Urothelium cell line (cell line): ENCODE results near the gene SF3A2.

Experiments
- DNase-seq: peaks from one replicate; pipeline ENCODE4 v3.0.0; 2011; ENCODE audit warnings: low spot score, mixed read lengths
- FAIRE-seq: peaks from 2 replicates; lab custom pipeline; 2011; peaks lifted over from hg19 to GRCh38; lab: Jason Lieb, UNC

Gene SF3A2

GRCh38 chr19:2251106-2252054 is 14.8 kb downstream of the SF3A2 start:
- FAIRE-seq (no peak), DNase-seq (no peak)

DNA sequence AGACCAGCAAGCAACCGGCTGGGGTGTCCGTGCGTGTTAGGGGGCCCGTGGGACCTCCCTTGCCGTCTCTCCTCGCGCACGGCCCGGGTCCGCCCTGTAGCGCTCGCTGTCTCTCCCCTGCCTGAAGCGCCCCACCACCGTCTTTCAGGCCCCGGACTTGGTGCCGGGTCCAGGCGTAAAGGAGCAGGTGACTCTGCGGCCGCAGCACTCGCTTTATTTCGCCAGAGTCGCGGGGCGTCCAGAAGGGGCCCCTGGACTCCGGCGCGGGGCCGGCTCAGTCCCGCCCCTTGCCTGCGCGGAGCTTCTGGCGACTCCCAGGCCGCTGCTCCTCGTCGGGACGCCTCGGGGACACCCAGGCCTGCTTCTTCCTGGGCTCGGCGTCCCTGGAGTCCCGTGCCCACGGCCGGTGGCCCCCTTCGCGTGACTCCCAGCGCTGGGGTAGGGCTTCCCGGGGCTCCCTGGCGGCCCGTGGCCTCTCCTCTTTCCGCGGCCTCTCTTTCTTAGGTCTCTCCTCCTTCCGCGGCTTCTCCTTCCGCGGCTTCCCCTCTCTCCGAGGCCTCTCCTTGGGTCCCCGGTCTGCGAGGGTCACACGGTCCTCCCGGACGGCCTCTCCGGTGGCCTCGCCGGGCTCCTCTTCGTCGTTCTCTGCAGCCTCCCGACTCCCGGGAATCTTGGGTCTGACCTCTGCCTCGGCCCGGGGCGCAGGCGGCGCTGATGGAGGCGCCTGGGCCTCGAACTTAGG is 15.6 kb downstream of the SF3A2 start:
- no peak for DNase-seq
- no peak for FAIRE-seq

DNA sequence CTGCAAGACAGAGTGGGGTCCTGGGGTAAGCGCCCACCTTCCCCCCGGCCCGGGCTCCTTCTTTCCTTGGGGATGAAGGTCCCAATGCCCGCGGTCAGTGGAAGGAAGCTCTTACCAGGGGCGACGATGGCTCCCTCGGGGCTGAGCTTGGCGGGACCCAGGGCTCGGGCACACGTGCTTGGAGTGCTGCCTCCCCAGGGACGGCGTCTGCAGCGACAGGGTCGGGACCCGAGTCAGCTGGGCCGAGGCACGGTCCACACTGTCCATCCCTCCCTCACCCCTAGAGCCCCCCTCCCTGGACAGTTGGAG is 16.1 kb downstream of the SF3A2 start:
- FAIRE-seq: no peak
- DNase-seq: no peak

DNA sequence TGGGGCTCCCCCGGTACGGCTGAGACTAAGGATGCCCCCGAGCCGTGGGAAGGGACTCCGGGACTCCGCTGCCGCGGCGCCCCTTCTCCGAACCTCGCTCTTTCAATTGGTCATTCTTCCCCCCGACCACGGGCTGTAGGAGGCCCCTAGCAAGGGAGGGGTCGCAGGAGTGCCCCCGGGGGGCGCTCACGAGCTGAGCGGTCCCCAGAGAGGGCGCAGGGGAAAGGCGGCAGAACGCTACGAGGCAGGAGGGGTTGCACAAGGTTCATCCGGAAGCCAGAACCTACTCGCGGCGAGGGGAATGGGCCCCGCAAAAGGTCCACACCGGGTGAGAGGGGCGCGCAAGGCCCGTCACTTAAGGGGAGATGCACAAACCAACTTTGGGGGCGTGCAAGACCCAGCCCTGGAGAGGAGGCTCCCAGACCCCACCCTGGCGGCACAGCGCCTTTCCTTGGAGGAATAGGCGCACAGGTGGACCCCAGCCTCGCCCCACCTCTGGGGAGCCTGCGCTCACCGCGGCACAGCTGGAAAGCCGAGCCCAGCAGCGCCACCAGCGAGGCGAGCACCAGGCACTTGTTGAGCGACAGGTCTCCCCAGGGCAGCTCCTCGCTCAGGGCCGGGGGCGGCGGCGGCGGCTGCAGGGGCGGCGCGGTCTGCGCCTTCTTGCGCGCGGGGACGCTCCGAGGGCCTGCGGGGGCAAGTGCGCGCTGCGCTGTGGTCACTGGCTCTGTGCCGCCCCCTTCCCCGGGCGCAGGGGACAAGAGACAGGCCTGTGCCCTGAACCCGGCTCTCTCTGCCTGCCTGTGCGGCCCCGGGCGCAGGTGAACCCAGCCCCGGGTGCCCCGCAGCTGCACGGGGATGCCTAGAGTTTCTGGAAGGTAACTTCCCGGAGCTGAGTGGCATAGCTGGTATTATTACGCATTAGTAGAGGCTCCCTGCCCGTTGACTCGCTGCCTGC is 16.8 kb downstream of the SF3A2 start:
- DNase-seq (no peak), FAIRE-seq (no peak)

DNA sequence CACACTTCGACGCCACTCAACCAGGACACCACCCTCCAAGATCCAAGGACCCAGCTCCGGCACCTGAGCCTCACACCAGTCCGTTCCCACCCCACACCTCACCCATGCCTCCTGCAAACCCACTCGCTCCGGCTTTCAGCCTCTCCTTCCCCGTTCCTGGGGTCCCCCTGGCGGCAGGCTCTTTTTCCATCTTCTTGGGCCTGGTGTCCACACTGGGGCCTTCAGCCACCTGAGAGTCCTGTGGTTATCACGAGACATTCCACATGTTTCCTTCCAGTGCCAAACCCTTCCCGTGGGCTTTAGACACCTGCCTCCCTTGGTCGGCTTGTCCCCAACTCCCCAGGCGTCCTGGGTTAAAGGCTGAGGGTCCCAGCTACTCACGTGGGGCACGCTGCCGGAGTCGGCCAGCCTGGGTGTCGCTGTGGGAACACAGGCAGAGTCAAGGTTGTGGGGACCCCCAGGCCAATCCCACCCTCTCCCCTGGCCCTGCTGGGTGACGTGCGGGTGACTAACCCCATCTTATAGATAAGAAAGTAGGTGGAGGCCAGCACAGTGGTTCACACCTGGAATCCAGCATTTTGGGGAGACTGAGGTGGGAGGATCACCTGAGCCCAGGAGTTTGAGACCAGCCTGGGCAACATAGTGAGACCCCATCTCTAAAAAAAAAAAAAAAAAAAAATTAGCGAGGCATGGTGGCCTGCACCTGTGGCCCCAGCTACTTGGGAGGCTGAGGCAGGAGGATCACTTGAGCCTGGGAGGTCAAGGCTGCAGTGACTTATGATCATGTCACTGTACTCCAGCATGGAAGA is 17.6 kb downstream of the SF3A2 start:
- FAIRE-seq: no peak
- no peak for DNase-seq

- no peak for FAIRE-seq
- no peak for DNase-seq
Measured at GRCh38 chr19:2255112-2255845, 18.7 kb downstream of the SF3A2 start.

DNA sequence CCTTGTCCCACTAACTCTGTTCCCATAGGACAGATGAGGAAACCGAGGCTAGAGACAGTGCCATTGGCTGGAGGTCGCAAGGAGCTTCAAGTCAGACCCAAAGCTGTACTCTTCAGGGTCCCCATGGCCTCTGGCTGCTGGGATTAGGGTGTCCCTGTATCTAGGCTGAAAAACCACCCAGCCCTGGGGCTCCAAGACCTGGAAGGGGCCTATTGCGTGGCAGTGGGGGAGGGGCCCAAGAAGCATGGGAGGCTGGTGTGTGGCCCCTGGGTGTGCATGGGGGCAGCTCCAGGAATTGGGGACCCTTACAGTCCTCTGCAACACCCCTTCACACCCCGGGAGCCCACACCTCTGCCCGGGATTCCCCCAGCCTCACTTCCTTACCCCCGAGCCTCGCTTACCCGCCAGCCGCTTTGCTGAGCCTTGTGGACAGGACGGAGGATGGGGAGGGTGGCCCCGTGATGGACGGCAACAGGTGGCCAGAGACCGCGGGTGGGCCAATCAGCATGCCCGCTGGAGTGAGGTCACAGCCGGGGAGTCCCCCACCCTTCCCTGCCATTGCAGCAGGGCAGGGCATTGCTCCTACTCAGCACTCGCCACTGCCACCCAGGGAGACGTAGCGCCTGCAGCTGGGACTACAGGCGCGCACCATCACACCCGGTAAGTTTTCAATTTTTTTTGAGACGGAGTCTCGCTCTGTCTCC is 19.5 kb downstream of the SF3A2 start, which contains the start of gene JSRP1:
Gene JSRP1, minus strand, starts transcription at position 436 of the 704 bp plus-strand sequence. CDS start 1,103 bp downstream, outside the sequence.
- no peak for FAIRE-seq
- no peak for DNase-seq

DNA sequence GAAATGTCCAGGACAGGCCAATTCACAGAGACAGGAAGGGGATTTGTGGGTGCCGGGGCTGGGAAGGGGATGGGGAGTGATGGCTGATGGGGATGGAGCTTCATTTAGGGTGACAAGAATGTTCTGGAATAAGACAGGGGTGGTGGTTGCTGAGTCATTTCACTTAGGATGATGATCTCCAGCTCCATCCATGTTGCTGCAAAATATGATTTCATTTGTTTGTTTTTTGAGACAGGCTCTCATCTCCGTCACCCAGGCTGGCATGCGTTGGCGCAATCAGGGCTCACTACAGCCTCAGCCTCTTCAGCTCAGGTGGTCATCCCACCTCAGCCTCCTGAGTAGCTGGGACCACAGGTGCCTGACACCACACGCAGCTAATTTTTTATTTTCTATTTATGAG is 22.7 kb downstream of the SF3A2 start:
- DNase-seq: no peak
- FAIRE-seq: no peak

- DNase-seq (no peak), FAIRE-seq (no peak)
Measured at GRCh38 chr19:2260341-2260805, 23.7 kb downstream of the SF3A2 start.

GRCh38 chr19:2261438-2262172 is 25.0 kb downstream of the SF3A2 start:
- FAIRE-seq: no peak
- no peak for DNase-seq

DNA sequence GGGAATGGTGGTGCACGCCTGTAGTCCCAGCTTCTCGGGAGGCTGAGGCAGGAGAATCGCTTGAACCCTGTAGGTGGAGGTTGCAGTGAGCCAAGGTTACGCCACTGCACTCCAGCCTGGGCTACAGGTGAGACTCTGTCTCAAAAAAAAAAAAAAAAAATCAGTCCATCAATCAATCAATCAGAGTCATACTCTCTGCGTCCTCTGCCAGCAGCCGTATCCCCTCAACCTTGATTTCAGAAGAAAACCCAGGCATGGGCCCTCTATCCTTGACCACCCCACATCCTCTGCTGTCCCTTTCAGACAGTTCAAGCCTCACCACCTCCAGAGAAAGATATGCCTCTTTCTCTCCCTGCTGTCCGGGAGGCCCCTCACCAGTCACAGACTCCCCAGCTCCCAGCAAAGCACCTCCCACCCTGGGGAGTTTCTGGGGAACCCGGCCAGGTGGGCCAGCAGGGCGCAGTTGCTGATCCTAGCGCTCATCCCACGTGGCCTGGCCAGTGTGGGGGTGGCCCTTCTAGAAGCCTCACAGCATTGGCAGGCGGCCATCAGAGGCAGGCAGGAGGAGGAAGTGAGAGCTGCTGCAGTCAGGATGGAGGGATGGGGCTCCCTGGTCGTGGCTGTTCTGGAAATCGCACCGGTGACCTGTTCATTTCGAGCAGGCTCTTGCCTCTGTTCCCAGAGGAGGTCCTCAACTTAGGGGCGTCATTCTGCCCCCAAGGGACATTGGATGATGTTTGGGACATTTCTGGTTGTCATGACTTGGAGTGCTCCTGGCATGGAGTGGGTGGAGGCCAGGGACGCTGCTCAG is 29.8 kb downstream of the SF3A2 start:
- no peak for FAIRE-seq
- peak; percentile 68 for DNase-seq

DNA sequence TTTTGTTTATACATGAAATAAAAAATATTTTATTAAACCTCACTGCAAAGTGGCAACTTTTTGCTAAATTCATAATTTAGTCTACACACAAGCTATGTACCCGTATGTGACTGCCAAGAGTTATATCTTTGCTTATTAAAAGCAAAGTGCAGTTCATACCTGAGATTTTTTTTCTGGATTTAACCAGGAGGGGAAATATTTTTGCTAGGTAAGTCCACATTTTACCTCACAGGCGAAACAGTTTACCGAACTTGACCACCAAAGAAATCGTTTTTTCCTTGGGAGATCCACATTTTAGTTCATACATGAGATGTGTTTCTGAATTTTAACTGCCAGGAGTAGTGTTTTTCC is 31.8 kb downstream of the SF3A2 start:
- FAIRE-seq (no peak), DNase-seq (no peak)

- FAIRE-seq (no peak), DNase-seq (no peak)
Measured at GRCh38 chr19:2268861-2269243, 32.2 kb downstream of the SF3A2 start.

DNA sequence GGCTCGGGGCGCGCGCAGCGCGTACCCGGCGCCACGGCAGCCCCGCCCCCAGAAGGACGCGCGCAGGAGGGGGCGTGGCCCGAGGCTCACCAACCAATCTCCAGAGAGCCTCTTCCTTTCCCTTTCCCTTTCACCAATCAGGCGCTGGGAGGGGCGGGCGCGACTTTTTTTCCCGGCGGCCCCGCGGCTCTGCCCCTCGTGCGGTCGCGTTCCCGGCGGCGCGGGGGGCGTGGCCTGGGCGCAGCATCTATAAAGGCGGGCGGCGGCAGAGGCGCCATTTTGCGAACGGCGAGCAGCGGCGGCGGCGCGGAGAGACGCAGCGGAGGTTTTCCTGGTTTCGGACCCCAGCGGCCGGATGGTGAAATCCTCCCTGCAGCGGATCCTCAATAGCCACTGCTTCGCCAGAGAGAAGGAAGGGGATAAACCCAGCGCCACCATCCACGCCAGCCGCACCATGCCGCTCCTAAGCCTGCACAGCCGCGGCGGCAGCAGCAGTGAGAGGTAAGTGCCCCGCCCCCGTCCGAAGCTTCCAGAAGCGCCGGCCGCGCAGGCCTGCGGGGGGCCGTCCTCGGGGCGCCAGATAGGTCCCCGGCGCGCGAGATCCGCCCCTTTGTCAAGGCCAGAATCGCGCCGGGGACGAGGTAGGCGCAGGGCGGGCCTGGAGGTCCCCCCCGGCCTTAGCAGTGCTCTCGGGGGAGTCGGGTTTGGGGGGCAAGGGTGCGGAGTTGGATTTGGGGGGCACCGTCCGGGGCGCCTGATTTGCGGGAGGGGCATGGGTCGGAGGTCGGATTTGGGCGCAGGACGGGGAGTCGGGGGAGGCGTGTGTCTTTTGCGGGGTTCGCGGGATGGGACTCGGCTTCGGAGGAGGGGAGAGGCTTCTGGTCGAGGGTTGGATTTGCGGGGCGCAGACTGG is 32.9 kb downstream of the SF3A2 start:
- FAIRE-seq: no peak

DNA sequence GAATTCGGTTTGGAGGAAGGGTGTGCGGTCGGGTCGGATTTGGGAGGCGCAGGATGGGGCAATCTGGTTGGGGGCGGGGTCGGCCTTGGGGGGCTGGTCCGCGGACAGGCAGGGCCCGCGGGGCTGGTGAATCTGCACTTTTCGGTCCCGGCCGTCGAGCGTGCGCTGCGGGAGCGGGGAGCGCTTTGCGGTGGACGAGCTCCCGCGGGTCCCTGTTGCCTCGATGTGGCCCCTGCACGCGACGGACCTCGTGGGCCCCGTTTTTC is 33.5 kb downstream of the SF3A2 start:
- no peak for FAIRE-seq
- DNase-seq: no peak

More for the DNA sequence above, 32.9 kb downstream of the SF3A2 start:
- peak; percentile 99 for DNase-seq

DNA sequence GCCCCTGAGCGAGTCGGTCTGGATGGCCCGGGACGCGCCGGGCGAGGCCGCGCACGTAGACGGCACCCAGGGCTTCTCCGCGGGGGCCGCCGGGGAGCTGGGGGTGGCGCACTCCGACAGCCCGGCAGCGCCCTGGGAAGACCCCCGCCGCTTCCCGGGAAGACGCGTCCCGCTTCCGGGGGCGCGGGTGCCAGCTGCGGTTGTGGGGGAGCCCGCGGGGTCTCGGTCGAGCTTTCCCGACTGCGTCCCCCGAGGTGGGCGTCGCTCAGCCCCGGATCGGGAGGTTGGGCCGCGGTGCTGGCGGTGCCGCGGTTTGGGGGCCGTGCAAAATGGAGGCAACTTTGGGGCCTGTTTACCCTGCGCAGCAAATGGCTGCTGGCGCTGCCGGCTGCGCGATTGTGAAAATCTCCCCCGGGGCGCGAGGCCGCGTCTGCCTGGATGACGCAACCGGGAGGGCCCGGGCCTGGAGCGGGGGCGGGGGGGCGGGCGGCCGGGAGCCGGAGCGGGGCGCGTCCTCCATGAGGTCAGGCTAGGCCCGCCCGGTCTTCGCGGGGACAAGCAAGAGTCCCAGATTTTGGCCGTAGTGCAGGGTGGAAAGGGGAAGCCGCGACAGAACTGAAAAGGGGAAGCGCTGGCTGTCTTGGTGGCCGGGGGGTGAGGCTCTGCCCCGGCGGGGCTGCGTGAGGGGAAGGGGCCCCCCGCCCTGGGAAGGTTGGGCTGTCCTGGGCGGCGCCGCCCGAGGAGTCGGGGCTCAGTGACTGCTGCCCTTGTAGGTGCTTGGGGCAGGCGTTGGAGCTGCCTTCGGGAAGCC is 34.0 kb downstream of the SF3A2 start:
- FAIRE-seq (no peak), DNase-seq (peak; percentile 58)
